Fibroblast of the conjunctiva (primary cell): ENCODE data around the gene CAMTA1.

Experiments used
- DNase-seq: peaks from one replicate; pipeline ENCODE4 v3.0.0-alpha.2; 2010; ENCODE audit warnings: low read depth

CAMTA1 gene

GRCh38 chr1:7558921-7559869 lies 773.9 kb downstream of the CAMTA1 start:
- no peak for DNase-seq

- DNase-seq: no peak
Observed at GRCh38 chr1:7560128-7560527, 774.9 kb downstream of the CAMTA1 start.

- DNase-seq: no peak
Observed at GRCh38 chr1:7560601-7561181, 775.4 kb downstream of the CAMTA1 start.

GRCh38 chr1:7561331-7561921 lies 776.2 kb downstream of the CAMTA1 start:
- no peak for DNase-seq

- DNase-seq: no peak
Observed at GRCh38 chr1:7561936-7562728, 776.9 kb downstream of the CAMTA1 start.

GRCh38 chr1:7562729-7563605 lies 777.7 kb downstream of the CAMTA1 start:
- no peak for DNase-seq

- no peak for DNase-seq
Observed at GRCh38 chr1:7564137-7564536, 778.9 kb downstream of the CAMTA1 start.

- DNase-seq: no peak
Observed at GRCh38 chr1:7565099-7565750, 780.0 kb downstream of the CAMTA1 start.

GRCh38 chr1:7566417-7567375 lies 781.4 kb downstream of the CAMTA1 start:
- DNase-seq: no peak

- no peak for DNase-seq
Observed at GRCh38 chr1:7567376-7567775, 782.1 kb downstream of the CAMTA1 start.

GRCh38 chr1:7568053-7568452 lies 782.8 kb downstream of the CAMTA1 start:
- DNase-seq: no peak

GRCh38 chr1:7568901-7569524 lies 783.8 kb downstream of the CAMTA1 start:
- DNase-seq: no peak

- DNase-seq: no peak
Observed at GRCh38 chr1:7570311-7570710, 785.1 kb downstream of the CAMTA1 start.

- no peak for DNase-seq
Observed at GRCh38 chr1:7572654-7573152, 787.4 kb downstream of the CAMTA1 start.

- no peak for DNase-seq
Observed at GRCh38 chr1:7573481-7573880, 788.2 kb downstream of the CAMTA1 start.

- no peak for DNase-seq
Observed at GRCh38 chr1:7574121-7575040, 789.1 kb downstream of the CAMTA1 start.

GRCh38 chr1:7575041-7575400 lies 789.8 kb downstream of the CAMTA1 start:
- DNase-seq: no peak
